Effector CD4-positive, alpha-beta T cell (primary cell): ENCODE data around the gene GHDC.
A peak's percentile ranks its signal among the peaks of the same experiment; 100 is the strongest.
"Not testable (repeated sequence)": the region's sequence is repeated elsewhere in the genome, so short reads cannot be mapped to it uniquely, and the experiment has no call there.

Source experiments
- DNase-seq: peaks from one replicate; pipeline ENCODE4 v3.0.0-alpha.2; 2020
- total RNA-seq: gene quantifications from one replicate; lab custom pipeline; 2026; lab: John Stamatoyannopoulos, UW

Gene GHDC
- 12.2 reads per million, percentile 36 among the genes with 10 or more reads in this experiment for total RNA-seq

DNA sequence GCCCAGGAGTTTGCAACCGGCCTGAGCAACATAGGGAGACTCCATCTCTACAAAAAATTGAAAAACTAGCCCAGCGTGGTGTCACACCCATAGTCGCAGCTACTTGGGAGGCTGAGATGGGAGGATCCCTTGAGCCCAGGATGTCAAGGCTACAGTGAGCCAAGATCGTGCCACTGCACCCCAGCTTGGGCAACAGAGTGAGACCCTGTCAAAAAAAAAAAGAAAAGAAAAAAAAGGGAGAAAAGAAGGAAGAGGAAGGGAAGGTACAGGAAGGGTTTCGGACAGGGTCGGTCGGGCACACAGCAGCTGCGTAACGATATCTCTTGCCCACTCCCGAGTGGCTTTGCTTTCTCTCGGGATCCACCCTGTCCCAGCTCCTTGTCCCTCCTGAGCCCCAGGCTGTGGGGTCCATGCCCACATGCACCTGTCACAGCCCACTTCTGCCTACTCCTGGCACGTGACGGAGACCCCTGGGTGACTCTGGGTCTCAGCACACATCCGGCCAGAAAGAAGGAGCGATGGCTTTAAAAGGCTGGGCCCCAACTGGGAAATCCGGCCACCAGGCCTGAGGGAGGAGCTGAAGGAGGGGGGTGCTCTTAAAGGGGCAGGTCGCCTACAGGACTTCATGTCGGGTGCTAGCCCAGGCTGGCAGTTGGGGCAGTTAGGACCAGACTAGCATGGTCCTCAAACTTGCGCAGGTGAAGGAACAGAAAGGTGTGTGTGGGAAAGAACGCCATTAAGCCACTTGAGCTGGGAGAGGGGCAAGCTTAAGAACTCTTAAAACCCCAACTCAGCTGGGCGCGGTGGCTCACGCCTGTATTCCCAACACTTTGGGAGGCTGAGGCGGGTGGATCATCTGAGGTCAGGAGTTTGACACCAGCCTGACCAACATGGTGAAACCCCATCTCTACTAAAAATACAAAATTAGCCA, at the start of gene GHDC:
TSS of gene GHDC (minus strand) at position 526 of the 931 bp plus-strand sequence. CDS start 913 bp downstream, outside the sequence.
- DNase-seq = peak; percentile 76

- no peak for DNase-seq
These were observed 49.2 kb upstream of the GHDC start for GRCh38 chr17:42243493-42243982.

GRCh38 chr17:42241871-42242270, 47.6 kb upstream of the GHDC start:
- no peak for DNase-seq

DNA sequence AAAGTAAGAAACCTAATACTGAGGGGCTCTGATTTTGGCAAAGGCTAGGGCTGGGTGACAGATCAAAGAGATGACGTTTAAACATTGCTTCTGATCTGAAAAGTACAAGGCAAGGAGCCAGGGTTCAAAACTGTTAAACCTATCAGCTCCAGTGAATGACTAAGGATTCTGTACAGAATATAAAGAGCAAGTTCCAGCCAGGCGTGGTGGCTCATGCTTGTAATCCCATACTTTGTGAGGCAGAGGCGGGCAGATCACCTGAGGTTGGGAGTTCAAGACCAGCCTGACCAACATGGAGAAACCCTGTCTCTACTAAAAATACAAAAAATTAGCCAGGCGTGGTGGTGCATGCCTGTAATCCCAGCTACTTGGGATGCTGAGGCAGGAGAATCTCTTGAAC, 46.6 kb upstream of the GHDC start:
- DNase-seq = not testable (repeated sequence)

GRCh38 chr17:42240201-42240600, 45.9 kb upstream of the GHDC start:
- DNase-seq = no peak

GRCh38 chr17:42239576-42239975, 45.3 kb upstream of the GHDC start:
- not testable (repeated sequence) for DNase-seq

DNA sequence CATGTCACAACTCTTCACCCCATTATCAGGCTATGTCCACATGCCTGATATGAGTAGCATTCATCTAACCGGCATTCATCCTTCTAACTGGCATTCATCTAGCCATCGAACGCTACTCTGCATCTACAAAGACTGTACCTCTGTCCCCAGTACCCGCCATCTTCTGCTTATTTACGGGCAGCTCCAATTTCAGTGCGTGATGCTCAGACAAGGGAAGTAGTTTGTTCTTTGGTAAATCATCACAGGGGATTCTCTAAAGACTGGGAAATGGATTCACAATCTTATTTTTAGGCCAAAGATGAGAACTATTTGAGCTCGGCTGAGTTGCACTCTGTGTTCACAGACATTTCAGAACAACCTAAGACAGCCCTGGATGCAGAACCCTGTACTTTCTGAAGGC, 42.5 kb upstream of the GHDC start:
- DNase-seq = no peak

DNA sequence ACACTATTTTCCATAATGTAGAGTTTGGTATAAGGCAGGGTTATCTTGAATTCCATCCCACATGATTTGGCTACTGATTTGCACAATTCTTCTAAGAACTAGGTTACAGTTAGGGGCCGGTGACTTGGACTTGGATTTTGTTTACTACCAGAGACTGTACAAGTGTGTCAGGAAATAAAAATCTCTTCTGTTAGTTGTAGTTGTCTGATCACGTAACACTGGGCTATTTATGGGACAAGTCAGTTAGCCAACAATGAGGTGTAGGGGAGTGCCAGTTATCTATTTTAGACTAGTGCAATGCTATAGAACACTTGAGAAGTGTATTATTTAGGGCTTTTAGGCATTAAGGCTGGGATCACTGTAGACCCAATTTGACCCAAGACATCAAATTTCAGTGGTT, 39.7 kb upstream of the GHDC start:
- no peak for DNase-seq

- DNase-seq = no peak
These were observed 38.9 kb upstream of the GHDC start for GRCh38 chr17:42233156-42233555.

- DNase-seq = no peak
These were observed 35.9 kb upstream of the GHDC start for GRCh38 chr17:42230225-42230624.

GRCh38 chr17:42227849-42228700, 33.8 kb upstream of the GHDC start:
- no peak for DNase-seq

- DNase-seq = no peak
These were observed 31.4 kb upstream of the GHDC start for GRCh38 chr17:42225646-42226045.

GRCh38 chr17:42224651-42225050, 30.4 kb upstream of the GHDC start:
- no peak for DNase-seq

GRCh38 chr17:42221886-42222745, 27.8 kb upstream of the GHDC start:
- DNase-seq = peak; percentile 52

DNA sequence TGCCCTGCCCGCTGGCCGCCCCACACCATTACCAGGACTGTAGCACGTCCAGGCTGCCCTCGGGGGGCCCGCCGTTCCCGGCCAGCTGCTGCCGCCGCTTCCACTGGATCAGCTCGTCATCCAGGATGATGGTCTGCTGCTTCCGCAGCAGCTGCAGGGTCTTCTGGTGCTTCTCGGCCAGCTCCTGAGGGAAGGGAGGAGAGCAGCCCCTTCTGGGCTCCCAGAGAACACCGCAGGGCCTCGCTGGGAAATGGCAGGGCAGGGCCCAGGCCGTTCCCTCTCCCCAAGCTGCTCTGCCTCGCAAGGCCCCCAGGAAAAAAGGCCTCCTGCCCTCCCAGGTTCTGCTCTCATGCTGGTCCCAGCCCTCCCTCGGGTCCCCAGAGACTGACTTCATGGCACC, 25.0 kb upstream of the GHDC start:
- DNase-seq = not testable (repeated sequence)

DNA sequence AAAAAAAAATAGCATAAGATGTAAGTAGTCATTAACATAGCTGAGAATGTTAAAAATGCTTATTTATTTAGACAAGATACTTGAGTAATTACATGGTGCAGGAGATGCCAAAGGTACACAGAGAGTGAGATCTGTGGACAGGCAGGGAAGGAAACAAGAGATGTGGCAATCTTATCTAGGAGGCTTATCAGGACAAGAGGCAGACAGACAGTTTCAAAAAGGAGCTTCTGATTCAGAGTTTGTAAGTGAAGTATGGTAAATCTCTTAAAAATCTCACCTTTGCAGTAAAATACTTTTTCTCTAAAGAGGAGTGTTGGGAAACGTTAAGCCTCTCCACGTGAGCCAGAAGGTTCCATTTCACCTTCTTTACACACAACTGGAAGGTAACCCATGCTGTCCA, 19.9 kb upstream of the GHDC start:
- no peak for DNase-seq

DNA sequence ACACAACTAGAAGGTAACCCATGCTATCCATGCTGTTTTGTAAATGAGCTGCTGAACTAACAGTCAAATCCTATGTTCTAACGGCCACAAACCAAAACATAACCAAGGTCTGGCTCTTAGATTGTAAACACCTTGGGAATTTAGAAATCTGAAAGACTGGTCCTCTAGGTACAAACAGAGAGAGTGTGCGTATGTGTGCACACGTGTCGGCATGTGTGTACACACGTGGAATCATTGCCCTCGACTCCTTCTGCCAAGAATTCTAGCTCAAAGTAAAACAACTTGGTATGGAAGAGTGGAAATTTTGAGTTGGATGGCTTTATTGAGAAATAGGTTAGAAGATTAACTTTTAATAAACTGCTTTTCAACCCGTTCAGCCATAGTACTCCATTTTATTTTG, 18.1 kb upstream of the GHDC start:
- no peak for DNase-seq

GRCh38 chr17:42211921-42212341, 17.6 kb upstream of the GHDC start:
- DNase-seq = not testable (repeated sequence)

GRCh38 chr17:42210046-42210445, 15.8 kb upstream of the GHDC start:
- no peak for DNase-seq

GRCh38 chr17:42206153-42206612, 11.9 kb upstream of the GHDC start:
- not testable (repeated sequence) for DNase-seq

- no peak for DNase-seq
These were observed 9.1 kb upstream of the GHDC start for GRCh38 chr17:42203354-42203753.

DNA sequence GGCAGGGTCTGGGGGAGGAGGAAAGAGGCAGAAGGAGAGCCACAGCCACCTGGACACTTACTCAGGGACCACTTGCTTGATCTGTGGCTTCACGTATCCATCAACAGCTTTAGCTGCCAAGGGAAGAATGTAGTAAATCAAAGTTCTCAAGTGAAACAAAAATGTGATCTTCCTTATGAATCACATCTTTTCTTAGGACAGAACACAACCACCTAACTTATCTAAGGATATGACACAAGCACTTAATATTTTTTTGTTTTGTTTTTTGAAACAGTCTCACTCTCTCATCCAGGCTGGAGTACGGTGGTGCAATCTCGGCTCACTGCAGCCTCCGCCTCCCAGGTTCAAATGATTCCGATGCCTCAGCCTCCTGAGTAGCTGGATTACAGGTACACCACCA, 8.4 kb upstream of the GHDC start:
- DNase-seq = no peak
